ENCODE measurements around the gene CCDC93.

- no peak for TF ChIP-seq CTCF (IDR thresholded peaks at IDR 0.05; ENCODE audit: low read depth, low read length)
- no peak for TF ChIP-seq MYC (IDR thresholded peaks at IDR 0.05; ENCODE audit: low read depth, low read length)
- TF ChIP-seq POLR2A (IDR thresholded peaks at IDR 0.05; ENCODE audit: extremely low read depth, insufficient read length) = no peak
- TF ChIP-seq MAX (IDR thresholded peaks at IDR 0.05; ENCODE audit: low read depth, low read length) = no peak
Measured at GRCh38 chr2:118044854-118045253, 31.0 kb upstream of the CCDC93 start.
